Measurements from ENCODE around the gene SNAP29. TPM values are rescaled to one million over a fixed set of nuclear protein-coding genes. Genes with fewer than 3 reads are reported as not detected.

The SNAP29 gene
- polyA plus RNA-seq, 5 donors = 27.8 to 39.9 (median 28.8) TPM

DNA sequence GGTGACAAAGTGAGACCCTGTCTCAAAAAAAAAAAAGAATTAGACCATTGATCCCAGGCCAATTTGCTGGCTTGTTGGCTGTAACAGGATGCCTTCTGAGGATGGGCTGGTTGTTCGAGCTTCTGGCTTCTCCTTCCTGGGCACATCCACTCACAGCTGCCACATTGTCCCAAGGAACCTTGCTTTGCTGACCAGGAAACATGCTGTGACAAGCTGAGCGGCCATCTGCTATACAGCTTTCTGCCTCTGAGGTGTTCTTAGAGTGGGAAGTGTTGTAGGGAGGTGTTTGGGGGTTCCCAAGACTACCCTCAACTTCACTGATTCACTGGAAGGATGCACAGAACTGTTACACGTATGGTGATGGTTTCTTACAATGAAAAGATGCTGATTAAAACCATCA, 6.5 kb downstream of the SNAP29 start:
- DNase-seq = no peak

DNA sequence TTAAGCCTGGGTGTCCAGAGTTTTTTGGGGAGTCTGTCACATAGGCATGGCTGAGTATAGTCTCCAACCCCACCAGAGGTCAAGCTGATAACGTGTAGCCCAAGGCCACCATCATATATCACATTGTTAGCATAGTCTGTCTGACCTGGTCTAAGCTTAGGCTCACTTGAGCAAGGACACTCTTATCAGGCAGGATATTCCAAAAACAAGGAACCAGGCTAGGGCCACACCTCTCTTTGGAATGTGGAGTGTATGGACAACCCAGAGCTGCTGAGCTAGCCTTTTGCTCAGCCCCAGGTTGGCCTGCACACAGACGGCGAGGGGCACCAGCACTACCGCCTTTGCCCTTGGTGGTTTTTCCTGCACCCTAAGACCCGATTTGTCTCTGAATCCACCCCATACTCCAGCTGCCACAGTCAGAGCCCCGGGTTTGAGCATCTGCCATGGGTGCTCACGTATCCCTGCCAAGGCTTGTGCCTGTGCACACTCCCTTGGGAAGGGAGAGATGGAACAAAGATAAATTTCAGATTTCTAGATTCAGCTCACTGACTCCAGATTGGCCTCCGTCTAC, 7.2 kb downstream of the SNAP29 start:
- DNase-seq = no peak

DNA sequence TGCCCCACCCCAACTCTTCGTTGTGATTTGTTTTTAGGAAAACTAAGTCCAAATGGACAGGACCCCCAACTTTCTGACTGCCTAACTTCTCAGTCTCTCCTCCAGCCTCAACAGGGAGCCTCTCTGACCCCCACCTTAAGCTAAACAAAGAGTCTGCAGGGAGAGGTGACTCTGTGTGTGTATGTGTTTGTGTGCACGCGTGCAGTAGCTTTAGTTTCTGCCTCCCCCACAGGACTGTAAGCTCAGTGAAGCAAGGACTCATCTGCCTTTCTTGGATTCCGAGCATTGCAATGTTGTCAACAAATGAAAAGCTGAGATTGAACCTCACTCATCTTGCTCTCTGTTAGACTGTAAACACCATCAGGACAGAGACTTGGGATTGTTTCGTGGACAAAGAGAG, 7.9 kb downstream of the SNAP29 start:
- DNase-seq = no peak

- no peak for DNase-seq
Measured at GRCh38 chr22:20867179-20868024, 8.6 kb downstream of the SNAP29 start.

GRCh38 chr22:20868025-20868962, 9.5 kb downstream of the SNAP29 start:
- no peak for DNase-seq

GRCh38 chr22:20869234-20869633, 10.4 kb downstream of the SNAP29 start:
- no peak for DNase-seq

DNA sequence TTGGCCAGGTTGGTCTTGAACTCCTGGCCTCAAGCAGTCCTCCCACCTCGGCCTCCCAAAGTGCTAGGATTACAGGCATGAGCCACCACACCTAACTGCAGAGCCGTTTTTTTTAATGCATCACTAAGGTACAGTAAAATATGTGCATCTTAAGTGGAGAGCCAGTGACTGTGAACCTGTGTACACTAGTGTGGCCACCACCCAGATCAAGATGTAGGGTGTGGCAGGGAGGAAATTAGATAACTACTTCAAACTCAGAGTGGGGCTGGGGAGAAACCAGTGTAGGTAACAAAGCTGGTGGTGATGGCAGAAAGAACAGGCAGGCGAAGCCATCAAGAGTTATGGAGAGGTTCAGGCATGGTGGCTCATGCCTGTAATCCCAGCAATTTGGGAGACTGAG, 14.4 kb downstream of the SNAP29 start:
- no peak for DNase-seq

DNA sequence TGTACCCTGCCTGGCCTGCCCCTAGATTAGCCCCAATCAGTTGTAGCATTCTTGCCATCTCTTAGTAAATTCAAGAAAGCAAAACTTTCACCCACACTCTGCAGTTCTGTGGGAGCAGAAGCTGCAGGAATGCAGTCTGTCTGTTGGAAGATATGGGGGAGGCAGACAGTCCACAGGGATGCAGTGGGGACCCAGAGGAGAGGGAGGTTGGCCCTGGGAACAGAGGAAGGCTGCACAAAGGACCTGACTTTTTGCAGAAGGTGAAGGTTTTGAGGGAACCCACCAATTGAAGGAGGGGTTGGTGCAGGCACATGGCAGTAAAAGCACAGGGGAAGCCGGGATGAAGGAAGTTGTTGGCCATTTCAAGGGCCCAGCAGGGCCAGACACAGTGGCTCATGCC, 16.5 kb downstream of the SNAP29 start:
- DNase-seq = no peak

- no peak for DNase-seq
Measured at GRCh38 chr22:20877715-20878114, 18.9 kb downstream of the SNAP29 start.

- DNase-seq = no peak
Measured at GRCh38 chr22:20881231-20881630, 22.4 kb downstream of the SNAP29 start.

GRCh38 chr22:20881869-20882815, 23.3 kb downstream of the SNAP29 start:
- no peak for DNase-seq

DNA sequence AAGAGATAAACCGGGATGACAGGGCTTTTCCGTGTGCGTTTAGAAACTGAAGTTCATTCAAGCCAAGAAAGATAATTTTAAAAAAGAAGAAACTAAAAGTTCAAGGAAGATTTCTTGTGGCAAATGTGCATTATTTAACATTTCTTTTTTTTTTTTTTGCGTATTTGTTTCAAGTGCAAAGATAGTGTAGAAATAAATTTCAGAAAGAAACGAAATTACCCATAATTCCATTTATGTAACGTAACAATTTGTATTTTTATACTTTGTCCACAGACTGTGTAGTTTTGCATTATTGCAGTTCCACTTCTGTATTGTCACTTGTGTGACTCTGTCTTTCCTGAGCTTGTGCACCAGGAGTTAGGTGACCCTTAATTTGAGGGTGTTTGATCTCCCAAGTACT, 24.0 kb downstream of the SNAP29 start:
- no peak for DNase-seq

DNA sequence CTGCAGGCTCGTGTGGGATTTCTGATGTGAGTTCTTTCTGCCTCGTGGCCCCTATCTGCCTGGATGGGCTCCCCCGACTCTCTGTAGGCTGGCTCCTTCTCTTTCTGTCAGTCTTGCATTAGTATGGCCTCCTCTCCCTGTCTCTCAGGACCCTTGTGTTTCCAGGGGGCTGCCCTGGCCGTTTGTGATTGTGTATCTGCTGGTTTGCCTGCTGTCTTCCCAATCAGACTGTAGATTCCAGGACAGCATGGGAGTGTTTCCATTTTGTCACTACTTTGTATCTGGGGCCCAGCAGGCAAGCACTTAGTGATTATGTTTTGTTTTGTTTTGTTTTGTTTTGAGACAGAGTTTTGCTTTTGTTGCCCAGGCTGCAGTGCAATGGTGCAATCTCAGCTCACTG, 25.6 kb downstream of the SNAP29 start:
- no peak for DNase-seq

GRCh38 chr22:20885017-20885556, 26.3 kb downstream of the SNAP29 start:
- DNase-seq = no peak

GRCh38 chr22:20885557-20886323, 26.9 kb downstream of the SNAP29 start:
- DNase-seq = peak; percentile 35 to 52

DNA sequence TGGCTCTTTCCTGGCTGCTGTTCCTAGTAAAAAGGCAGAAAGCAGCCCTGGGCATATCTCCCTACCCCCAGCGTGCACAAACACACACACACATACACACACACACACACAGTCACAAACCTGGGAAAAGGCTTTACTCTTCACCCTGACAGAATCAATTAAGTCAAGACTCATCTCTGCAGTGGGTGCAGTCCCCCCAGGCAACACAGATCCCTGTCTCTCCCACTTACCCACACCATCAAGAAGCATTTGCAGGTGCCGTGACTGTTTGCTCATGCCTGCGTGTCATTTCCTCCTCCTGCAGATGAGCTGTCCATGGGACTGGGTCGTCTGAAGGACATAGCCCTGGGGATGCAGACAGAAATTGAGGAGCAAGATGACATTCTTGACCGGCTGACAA, 28.6 kb downstream of the SNAP29 start:
- DNase-seq = no peak

DNA sequence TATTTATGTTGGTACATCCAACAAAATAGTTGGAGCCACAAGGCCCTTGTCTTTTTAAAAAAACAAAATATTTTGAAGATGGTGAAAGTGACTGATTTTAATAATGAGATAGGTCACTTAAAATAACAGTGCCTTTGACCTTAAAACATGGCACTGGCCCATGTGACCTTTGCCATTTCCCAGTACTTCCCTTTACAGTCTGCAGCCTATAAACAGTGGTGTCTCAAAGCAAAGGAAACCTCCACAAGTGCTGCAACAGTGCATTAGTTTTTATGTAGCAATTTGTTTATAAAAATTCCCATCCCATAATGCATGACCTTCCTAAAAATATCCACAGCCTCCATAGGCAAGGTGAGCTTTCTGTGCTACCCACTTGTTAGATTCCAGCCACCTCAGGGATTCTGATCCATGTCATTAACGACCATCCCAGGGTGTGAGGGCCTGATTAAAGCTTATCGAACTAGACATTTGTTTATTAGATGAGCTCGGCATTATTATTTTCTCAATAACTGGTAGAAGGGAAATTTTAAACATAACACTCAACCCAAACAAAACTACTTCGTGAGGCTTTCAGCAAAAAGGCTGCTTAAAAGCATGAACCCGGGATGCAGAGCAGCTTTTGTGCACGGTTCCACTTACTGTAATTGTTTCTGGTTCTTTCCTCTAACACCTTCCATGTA, 30.4 kb downstream of the SNAP29 start:
- no peak for DNase-seq

- no peak for DNase-seq
Measured at GRCh38 chr22:20889904-20890540, 31.2 kb downstream of the SNAP29 start.

DNA sequence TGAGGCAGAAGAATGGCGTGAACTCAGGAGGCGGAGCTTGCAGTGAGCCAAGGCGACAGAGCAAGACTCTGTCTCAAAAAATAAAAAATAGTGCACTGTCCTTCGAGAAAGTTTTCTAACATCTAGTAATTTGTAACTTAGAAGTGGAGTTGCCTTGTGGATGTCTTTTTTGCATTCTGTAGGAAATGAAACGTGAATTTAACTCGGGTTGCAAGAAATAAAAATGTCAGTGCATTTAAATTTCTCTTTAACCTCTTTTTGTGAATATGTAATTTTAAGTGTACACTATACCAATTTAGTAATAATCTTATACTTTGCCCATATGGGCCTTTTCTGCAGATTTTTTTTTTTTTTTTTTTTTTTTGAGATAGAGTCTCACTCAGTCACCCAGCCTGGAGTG, 32.2 kb downstream of the SNAP29 start:
- DNase-seq = no peak

Data from right lung (tissue), 5 donors.